K562 (cell line): Measurements from ENCODE around the gene CLDN15. TPM values are rescaled to one million over a fixed set of nuclear protein-coding genes. Genes with fewer than 3 reads are reported as not detected.

Experiments
- CEBPB ChIP-seq: fragments of 450-650 bp; IDR thresholded peaks from 2 replicates; pipeline ENCODE4 v1.6.1; 2016; ENCODE audit warnings: missing genetic modification characterization, missing compliant biosample characterization
- CREB5 ChIP-seq: fragments of 250-450 bp; sonication (Bioruptor Pico); IDR thresholded peaks from 2 replicates; pipeline ENCODE4 v1.5.0; 2020; ENCODE audit warnings: mild to moderate bottlenecking
- GATA2 ChIP-seq: sonication (generic); formaldehyde crosslinking; IDR thresholded peaks from 2 replicates; pipeline ENCODE4 v1.4.0; 2020; ENCODE audit warnings: mild to moderate bottlenecking, missing genetic modification reagents
- HMGXB4 ChIP-seq: sonication (generic); formaldehyde crosslinking; IDR thresholded peaks from 2 replicates; pipeline ENCODE4 v1.8.1; 2023; ENCODE audit warnings: mild to moderate bottlenecking, missing genetic modification reagents
- MYBL2 ChIP-seq, 2 experiments: fragments of 450-650 bp in 1 of 2; sonication (generic) in 1 of 2; formaldehyde crosslinking in 1 of 2; IDR thresholded peaks; 2 replicates each; pipeline versions ENCODE4 v1.6.1 to v1.8.1; 2017 to 2022; ENCODE audit warnings: borderline replicate concordance in 1 of 2, inconsistent platforms in 1 of 2, low read depth in 1 of 2, mild to moderate bottlenecking in 1 of 2, missing genetic modification reagents in 1 of 2, moderate library complexity in 1 of 2
- NCOR1 ChIP-seq: fragments of 450-650 bp; IDR thresholded peaks from 2 replicates; pipeline ENCODE4 v1.6.1; 2016; ENCODE audit warnings: mild to moderate bottlenecking, moderate library complexity
- PHF8 ChIP-seq: fragments of 200-600 bp; sonication (generic); IDR thresholded peaks from 2 replicates; pipeline ENCODE4 v1.6.1; 2012; ENCODE audit warnings: mixed run types, mild to moderate bottlenecking, inconsistent platforms, low read length, moderate library complexity, borderline replicate concordance
- REST ChIP-seq, 2 experiments: fragments of 450-650 bp; formaldehyde crosslinking in 1 of 2; IDR thresholded peaks; 2 replicates each; pipeline versions ENCODE4 v1.4.0 to v1.6.1; 2014 to 2020; ENCODE audit warnings: mild to moderate bottlenecking in 2 of 2, borderline replicate concordance in 1 of 2, low read depth in 1 of 2
- SNIP1 ChIP-seq: fragments of 450-650 bp; IDR thresholded peaks from 2 replicates; pipeline ENCODE4 v1.7.1; 2017; ENCODE audit warnings: low read depth, mild to moderate bottlenecking
- SRSF9 ChIP-seq: fragments of 200-400 bp; formaldehyde crosslinking; IDR thresholded peaks from 2 replicates; pipeline ENCODE4 v1.6.1; 2017; ENCODE audit warnings: low read depth, low read length, borderline replicate concordance
- TEAD2 ChIP-seq: fragments of 450-650 bp; IDR thresholded peaks from 2 replicates; pipeline ENCODE4 v1.6.1; 2016; ENCODE audit warnings: missing genetic modification characterization, control low read depth, missing compliant biosample characterization
- ZNF263 ChIP-seq: sonication (generic); formaldehyde crosslinking; IDR thresholded peaks from 2 replicates; pipeline ENCODE4 v1.8.0; 2022; ENCODE audit warnings: mild to moderate bottlenecking, missing genetic modification reagents, borderline replicate concordance
- ZNF311 ChIP-seq: fragments of 250-450 bp; sonication (Bioruptor Pico); IDR thresholded peaks from 2 replicates; pipeline ENCODE4 v1.4.0; 2020; ENCODE audit warnings: mild to moderate bottlenecking, moderate library complexity
- ZNF316 ChIP-seq: fragments of 450-650 bp; IDR thresholded peaks from 2 replicates; pipeline ENCODE4 v1.6.1; 2016
- ZNF507 ChIP-seq: conservative IDR thresholded peaks from 2 replicates; pipeline ENCODE4 v1.6.1; 2017; ENCODE audit warnings: missing genetic modification characterization, missing compliant biosample characterization
- polyA plus RNA-seq, 8 experiments: library from polyadenylated mRNA; depleted of rRNA in 4 of 8; stranded (reverse) in 5 of 8; unstranded in 3 of 8; fragments of >200 nt; fragmentation: Nextera tagmentation in 2 of 8; fragmentation: Illumina TruSeq in 1 of 8; extraction: Ambion mirVana in 2 of 8; extraction: Trizol in 1 of 8; gene quantifications; 2 replicates each; pipeline versions ENCODE4 v1.2.1 to v1.2.3, GENCODE V29; 2011 to 2014; ENCODE audit warnings: inconsistent platforms in 1 of 8, missing spikeins in 1 of 8
- total RNA-seq, 7 experiments: library from RNA; depleted of rRNA in 6 of 7; stranded (reverse); fragments of >200 nt in 6 of 7; fragmentation: Illumina TruSeq in 2 of 7; extraction: Trizol in 2 of 7; gene quantifications; 2 replicates each; pipeline versions ENCODE4 v1.2.1 to v1.2.3, GENCODE V29; 2011 to 2021; ENCODE audit warnings: low replicate concordance in 1 of 7

The CLDN15 gene
- total and polyA plus RNA-seq, 9 of the 15 experiments (the other 6 are each of a cell fraction or from before 2014, with no cell fraction given) = 0.32 to 14.5 (median 7.4) TPM

- TF ChIP-seq ZNF263 (CRISPR knock-in tag) = no peak
- no peak for TF ChIP-seq MYBL2 (IDR thresholded peaks at IDR 0.05; ENCODE audit: low read depth)
- no peak for TF ChIP-seq MYBL2 (CRISPR knock-in tag; IDR thresholded peaks at IDR 0.05; ENCODE audit: borderline replicate concordance)
- no peak for TF ChIP-seq SRSF9
- no peak for TF ChIP-seq CEBPB (tag)
- peak; percentile 70 for TF ChIP-seq PHF8
- peak; percentile 35; the same call in 1 of the 2 replicates for TF ChIP-seq REST (IDR thresholded peaks at IDR 0.05; ENCODE audit: borderline replicate concordance)
- peak; percentile 28; the same call in 1 of the 2 replicates for TF ChIP-seq REST (CRISPR knock-in tag; IDR thresholded peaks at IDR 0.05; ENCODE audit: low read depth)
- TF ChIP-seq ZNF311 = no peak
- TF ChIP-seq ZNF507 (tag) = no peak
- no peak for TF ChIP-seq GATA2 (CRISPR knock-in tag)
- no peak for TF ChIP-seq TEAD2
- peak; percentile 42; the same call in 1 of the 2 replicates for TF ChIP-seq ZNF316
- peak; percentile 69 for TF ChIP-seq NCOR1
- TF ChIP-seq SNIP1 = no peak
- no peak for TF ChIP-seq CREB5 (CRISPR knock-in tag)
- no peak for TF ChIP-seq HMGXB4 (CRISPR knock-in tag)
These were observed 20.0 kb downstream of the CLDN15 start, which contains the start of the genes PLOD3 and ZNHIT1 (continued) for GRCh38 chr7:101217388-101218235.
